SK-N-MC (cell line): Measurements from ENCODE around the gene FEV.

Experiments used
- EZH2 ChIP-seq: fragments of 200-600 bp; sonication (generic); IDR thresholded peaks from one replicate; pipeline ENCODE4 v1.6.1; 2017; ENCODE audit warnings: antibody characterized with exemption
- FOXP2 ChIP-seq: optimal IDR thresholded peaks from 2 replicates; pipeline ENCODE3; 2011; ENCODE audit warnings: mild to moderate bottlenecking, moderate library complexity; ENCODE audit not compliant: insufficient read depth; ENCODE audit errors: extremely low read length, control extremely low read depth
- POLR2AphosphoS5 ChIP-seq: IDR thresholded peaks from 2 replicates; pipeline ENCODE4 v1.6.1; 2012; ENCODE audit warnings: mild to moderate bottlenecking, low read depth, low read length, borderline replicate concordance

- TF ChIP-seq POLR2AphosphoS5 (no peak), EZH2 (no peak), FOXP2 (no peak)
Observed at GRCh38 chr2:218996937-218997336, 12.0 kb upstream of the FEV start.
